ENCODE data around the gene NDUFA6. TPM values are rescaled to one million over a fixed set of nuclear protein-coding genes. Genes with fewer than 3 reads are reported as not detected.

NDUFA6 gene
- total and polyA plus RNA-seq, 2 of the 13 experiments (the other 11 are each of a cell fraction or from before 2014, with no cell fraction given): 68.5 to 87.8 TPM

DNA sequence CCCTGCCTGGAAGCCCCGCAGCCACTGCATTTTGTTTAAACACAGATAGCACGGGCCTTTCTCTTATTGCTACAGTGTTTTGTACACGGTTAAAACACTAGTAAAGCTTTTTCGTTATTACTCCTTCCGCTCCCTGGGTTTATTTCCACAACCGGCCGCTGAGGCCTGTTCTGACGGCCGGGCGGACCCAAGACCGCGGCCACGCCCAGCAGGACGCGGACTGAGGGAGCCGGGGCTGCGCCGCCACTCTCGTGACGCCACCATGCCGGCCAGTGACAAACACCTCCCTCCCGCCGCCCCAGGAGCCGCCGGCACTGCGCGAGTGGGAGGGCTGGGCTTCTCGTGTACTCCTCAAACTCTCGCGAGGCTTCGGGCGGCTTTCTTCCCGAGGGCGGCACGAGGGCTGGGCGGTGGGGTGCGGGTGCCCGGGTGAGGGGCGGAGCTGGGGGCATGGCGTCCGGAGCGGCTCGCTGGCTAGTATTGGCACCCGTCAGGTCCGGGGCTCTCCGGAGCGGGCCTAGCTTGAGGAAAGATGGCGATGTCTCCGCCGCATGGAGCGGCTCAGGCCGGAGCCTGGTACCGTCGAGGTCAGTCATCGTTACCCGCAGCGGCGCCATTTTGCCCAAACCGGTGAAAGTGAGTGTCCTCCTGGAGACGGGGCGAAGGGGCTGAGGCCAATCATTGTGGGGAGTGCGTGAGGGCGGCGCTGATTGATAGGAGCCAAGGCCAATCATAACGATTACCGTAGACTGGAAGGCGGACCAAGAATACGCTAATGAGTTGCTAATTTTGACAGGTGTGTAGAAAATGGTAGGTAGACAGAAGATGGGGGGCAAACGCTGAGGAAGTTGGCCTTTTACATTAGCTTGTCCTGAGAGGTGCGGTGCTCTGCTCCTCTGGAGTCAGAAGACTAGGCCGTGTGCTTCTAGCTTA is 11.0 kb downstream of the NDUFA6 start, which contains the start of gene SMDT1 (continued):
- TF ChIP-seq, protein P1, sequence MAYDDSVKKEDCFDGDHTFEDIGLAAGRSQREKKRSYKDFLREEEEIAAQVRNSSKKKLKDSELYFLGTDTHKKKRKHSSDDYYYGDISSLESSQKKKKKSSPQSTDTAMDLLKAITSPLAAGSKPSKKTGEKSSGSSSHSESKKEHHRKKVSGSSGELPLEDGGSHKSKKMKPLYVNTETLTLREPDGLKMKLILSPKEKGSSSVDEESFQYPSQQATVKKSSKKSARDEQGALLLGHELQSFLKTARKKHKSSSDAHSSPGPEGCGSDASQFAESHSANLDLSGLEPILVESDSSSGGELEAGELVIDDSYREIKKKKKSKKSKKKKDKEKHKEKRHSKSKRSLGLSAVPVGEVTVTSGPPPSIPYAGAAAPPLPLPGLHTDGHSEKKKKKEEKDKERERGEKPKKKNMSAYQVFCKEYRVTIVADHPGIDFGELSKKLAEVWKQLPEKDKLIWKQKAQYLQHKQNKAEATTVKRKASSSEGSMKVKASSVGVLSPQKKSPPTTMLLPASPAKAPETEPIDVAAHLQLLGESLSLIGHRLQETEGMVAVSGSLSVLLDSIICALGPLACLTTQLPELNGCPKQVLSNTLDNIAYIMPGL (CRISPR knock-in tag; IDR thresholded peaks at IDR 0.05; ENCODE audit: borderline replicate concordance in 1 of 2, low read depth in 1 of 2): peak; percentile 58 to 60; a peak in 2 of 4 replicates
- TF ChIP-seq, protein P2, sequence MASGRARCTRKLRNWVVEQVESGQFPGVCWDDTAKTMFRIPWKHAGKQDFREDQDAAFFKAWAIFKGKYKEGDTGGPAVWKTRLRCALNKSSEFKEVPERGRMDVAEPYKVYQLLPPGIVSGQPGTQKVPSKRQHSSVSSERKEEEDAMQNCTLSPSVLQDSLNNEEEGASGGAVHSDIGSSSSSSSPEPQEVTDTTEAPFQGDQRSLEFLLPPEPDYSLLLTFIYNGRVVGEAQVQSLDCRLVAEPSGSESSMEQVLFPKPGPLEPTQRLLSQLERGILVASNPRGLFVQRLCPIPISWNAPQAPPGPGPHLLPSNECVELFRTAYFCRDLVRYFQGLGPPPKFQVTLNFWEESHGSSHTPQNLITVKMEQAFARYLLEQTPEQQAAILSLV (CRISPR knock-in tag; IDR thresholded peaks at IDR 0.05; ENCODE audit: borderline replicate concordance): peak; percentile 74; the same call in 1 of the 2 replicates
- peak; percentile 44 for TF ChIP-seq ZNF543 (CRISPR knock-in tag; IDR thresholded peaks at IDR 0.05)
- no peak; the same call in 1 of the 2 replicates for TF ChIP-seq SOX13 (IDR thresholded peaks at IDR 0.05)
- no peak for TF ChIP-seq SOX13 (CRISPR knock-in tag; conservative IDR thresholded peaks at IDR 0.05 in 1 of 2, IDR thresholded peaks at IDR 0.05 in 1 of 2)
- TF ChIP-seq, protein P3, sequence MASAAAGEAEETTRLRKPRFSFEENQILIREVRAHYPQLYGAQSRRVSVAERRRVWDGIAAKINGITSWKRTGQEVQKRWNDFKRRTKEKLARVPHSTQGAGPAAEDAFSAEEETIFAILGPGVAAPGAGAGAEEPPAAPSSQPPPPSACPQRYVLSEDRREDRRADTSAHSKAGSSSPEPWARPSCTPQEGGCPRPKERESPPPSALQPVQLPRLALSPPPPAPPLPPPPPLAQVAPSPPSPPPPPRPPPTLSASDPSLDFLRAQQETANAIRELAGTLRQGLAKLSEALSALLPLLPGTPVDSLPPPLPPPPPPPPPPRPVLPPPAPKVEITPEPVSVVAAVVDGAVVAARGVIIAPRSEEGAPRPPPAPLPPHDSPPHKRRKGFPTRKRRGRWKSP (CRISPR knock-in tag; IDR thresholded peaks at IDR 0.05): no peak; the same call in 1 of the 2 replicates
- TF ChIP-seq ZNF333 (CRISPR knock-in tag; IDR thresholded peaks at IDR 0.05; ENCODE audit: borderline replicate concordance): no peak; the same call in 1 of the 2 replicates
- peak; percentile 65 for TF ChIP-seq ZMYM4 (CRISPR knock-in tag; IDR thresholded peaks at IDR 0.05)
- no peak for TF ChIP-seq ZNF629 (CRISPR knock-in tag; conservative IDR thresholded peaks at IDR 0.05)
- no peak for TF ChIP-seq SMARCC2 (IDR thresholded peaks at IDR 0.05)
- TF ChIP-seq U2AF2 (IDR thresholded peaks at IDR 0.05; ENCODE audit: low read depth, low read length): no peak
- TF ChIP-seq ZNF124 (CRISPR knock-in tag; IDR thresholded peaks at IDR 0.05): 0 out of 2 replicates have a peak, but pooled peaks have one; percentile 31
- TF ChIP-seq, protein P4, sequence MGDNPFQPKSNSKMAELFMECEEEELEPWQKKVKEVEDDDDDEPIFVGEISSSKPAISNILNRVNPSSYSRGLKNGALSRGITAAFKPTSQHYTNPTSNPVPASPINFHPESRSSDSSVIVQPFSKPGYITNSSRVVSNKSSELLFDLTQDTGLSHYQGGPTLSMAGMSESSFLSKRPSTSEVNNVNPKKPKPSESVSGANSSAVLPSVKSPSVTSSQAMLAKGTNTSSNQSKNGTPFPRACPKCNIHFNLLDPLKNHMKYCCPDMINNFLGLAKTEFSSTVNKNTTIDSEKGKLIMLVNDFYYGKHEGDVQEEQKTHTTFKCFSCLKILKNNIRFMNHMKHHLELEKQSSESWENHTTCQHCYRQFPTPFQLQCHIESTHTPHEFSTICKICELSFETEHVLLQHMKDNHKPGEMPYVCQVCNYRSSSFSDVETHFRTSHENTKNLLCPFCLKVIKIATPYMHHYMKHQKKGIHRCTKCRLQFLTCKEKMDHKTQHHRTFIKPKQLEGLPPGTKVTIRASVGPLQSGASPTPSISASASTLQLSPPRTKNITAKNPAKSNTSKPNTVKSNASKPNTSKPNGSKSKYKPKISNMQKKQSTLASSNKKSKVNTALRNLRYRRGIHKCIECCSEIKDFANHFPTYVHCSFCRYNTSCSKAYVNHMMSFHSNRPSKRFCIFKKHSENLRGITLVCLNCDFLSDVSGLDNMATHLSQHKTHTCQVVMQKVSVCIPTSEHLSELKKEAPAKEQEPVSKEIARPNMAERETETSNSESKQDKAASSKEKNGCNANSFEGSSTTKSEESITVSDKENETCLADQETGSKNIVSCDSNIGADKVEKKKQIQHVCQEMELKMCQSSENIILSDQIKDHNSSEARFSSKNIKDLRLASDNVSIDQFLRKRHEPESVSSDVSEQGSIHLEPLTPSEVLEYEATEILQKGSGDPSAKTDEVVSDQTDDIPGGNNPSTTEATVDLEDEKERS (CRISPR knock-in tag; IDR thresholded peaks at IDR 0.05): peak; percentile 74; the same call in 1 of the 2 replicates
- no peak; the same call in 1 of the 2 replicates for TF ChIP-seq SATB2 (CRISPR knock-in tag; IDR thresholded peaks at IDR 0.05)
- TF ChIP-seq ISX (CRISPR knock-in tag; conservative IDR thresholded peaks at IDR 0.05): no peak; the same call in 1 of the 2 replicates
- TF ChIP-seq TP53 (CRISPR knock-in tag; conservative IDR thresholded peaks at IDR 0.05): peak; percentile 70; the same call in 1 of the 2 replicates
- TF ChIP-seq ZNF335 (CRISPR knock-in tag; IDR thresholded peaks at IDR 0.05): peak; percentile 64; the same call in 1 of the 2 replicates
- TF ChIP-seq, protein P5, sequence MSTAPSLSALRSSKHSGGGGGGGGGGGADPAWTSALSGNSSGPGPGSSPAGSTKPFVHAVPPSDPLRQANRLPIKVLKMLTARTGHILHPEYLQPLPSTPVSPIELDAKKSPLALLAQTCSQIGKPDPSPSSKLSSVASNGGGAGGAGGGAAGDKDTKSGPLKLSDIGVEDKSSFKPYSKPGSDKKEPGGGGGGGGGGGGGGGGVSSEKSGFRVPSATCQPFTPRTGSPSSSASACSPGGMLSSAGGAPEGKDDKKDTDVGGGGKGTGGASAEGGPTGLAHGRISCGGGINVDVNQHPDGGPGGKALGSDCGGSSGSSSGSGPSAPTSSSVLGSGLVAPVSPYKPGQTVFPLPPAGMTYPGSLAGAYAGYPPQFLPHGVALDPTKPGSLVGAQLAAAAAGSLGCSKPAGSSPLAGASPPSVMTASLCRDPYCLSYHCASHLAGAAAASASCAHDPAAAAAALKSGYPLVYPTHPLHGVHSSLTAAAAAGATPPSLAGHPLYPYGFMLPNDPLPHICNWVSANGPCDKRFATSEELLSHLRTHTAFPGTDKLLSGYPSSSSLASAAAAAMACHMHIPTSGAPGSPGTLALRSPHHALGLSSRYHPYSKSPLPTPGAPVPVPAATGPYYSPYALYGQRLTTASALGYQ (CRISPR knock-in tag; IDR thresholded peaks at IDR 0.05): 0 out of 2 replicates have a peak, but pooled peaks have one; percentile 29

Data from HepG2 (cell line).